WTC11 (cell line): ENCODE data around the gene LMF1. TPM values are rescaled to one million over a fixed set of nuclear protein-coding genes. Genes with fewer than 3 reads are reported as not detected.

Source experiments
- ATAC-seq: fragments of 200-7000 bp; cut with Tn5 transposase; 2 replicates; pipeline ENCODE4 v1.10.0; 2021; ENCODE audit warnings: mild to moderate bottlenecking, moderate library complexity
- CTCF ChIA-PET: fragments of 300-600 bp; sonication (Branson Sonifier 250); formaldehyde crosslinking; loops from one replicate; lab custom pipeline; 2021; ENCODE audit warnings: antibody characterized with exemption; lab: Charles Lee
- POLR2A ChIA-PET: fragments of 350-600 bp; sonication (Branson Sonifier 250); formaldehyde crosslinking; loops from one replicate; lab custom pipeline; 2021; ENCODE audit warnings: antibody characterized with exemption; lab: Charles Lee
- DNase-seq: peaks from one replicate; pipeline ENCODE4 v3.0.0; 2021; ENCODE audit warnings: low spot score
- H3K27ac Mint-ChIP-seq: 2 replicates; pipeline ENCODE4 v1.8.0; 2021; ENCODE audit warnings: mixed read lengths
- H3K27me3 Mint-ChIP-seq: 2 replicates; pipeline ENCODE4 v1.8.0; 2021; ENCODE audit warnings: low read depth, mild to moderate bottlenecking, moderate library complexity, mixed read lengths
- H3K36me3 Mint-ChIP-seq: 2 replicates; pipeline ENCODE4 v1.8.0; 2021; ENCODE audit warnings: mixed read lengths
- H3K4me1 Mint-ChIP-seq: 2 replicates; pipeline ENCODE4 v1.8.0; 2022; ENCODE audit warnings: mixed read lengths
- H3K4me3 Mint-ChIP-seq: 2 replicates; pipeline ENCODE4 v1.8.0; 2021; ENCODE audit warnings: mild to moderate bottlenecking, moderate library complexity, mixed read lengths
- H3K9me3 Mint-ChIP-seq: 2 replicates; pipeline ENCODE4 v1.8.0; 2021; ENCODE audit warnings: mixed read lengths
- AR ChIP-seq: fragments of 250-450 bp; sonication (Bioruptor Pico); IDR thresholded peaks from 2 replicates; pipeline ENCODE4 v1.9.0; 2021; ENCODE audit warnings: mild to moderate bottlenecking
- ATF2 ChIP-seq: sonication (generic); formaldehyde crosslinking; IDR thresholded peaks from 2 replicates; pipeline ENCODE4 v1.8.1; 2022; ENCODE audit warnings: low read depth, missing genetic modification reagents, borderline replicate concordance
- ATF3 ChIP-seq: sonication (generic); formaldehyde crosslinking; conservative IDR thresholded peaks from 2 replicates; pipeline ENCODE4 v1.8.1; 2022; ENCODE audit warnings: mild to moderate bottlenecking, missing genetic modification reagents
- CBFB ChIP-seq: sonication (generic); formaldehyde crosslinking; IDR thresholded peaks from 2 replicates; pipeline ENCODE4 v1.8.1; 2022; ENCODE audit warnings: mild to moderate bottlenecking, low read depth, missing genetic modification reagents
- CREB1 ChIP-seq: sonication (generic); formaldehyde crosslinking; IDR thresholded peaks from 2 replicates; pipeline ENCODE4 v1.8.0; 2023; ENCODE audit warnings: mild to moderate bottlenecking, missing genetic modification reagents
- ERG ChIP-seq: fragments of 250-450 bp; sonication (Bioruptor Pico); IDR thresholded peaks from 2 replicates; pipeline ENCODE4 v1.8.0; 2021; ENCODE audit warnings: mild to moderate bottlenecking
- FOXK1 ChIP-seq: sonication (generic); formaldehyde crosslinking; IDR thresholded peaks from 2 replicates; pipeline ENCODE4 v1.8.0; 2022; ENCODE audit warnings: mild to moderate bottlenecking, moderate library complexity, missing genetic modification reagents
- JAZF1 ChIP-seq: fragments of 250-450 bp; sonication (Bioruptor Pico); IDR thresholded peaks from 2 replicates; pipeline ENCODE4 v1.9.0; 2021; ENCODE audit warnings: moderate library complexity, mild to moderate bottlenecking, inconsistent platforms
- JUN ChIP-seq: sonication (generic); formaldehyde crosslinking; IDR thresholded peaks from 2 replicates; pipeline ENCODE4 v1.8.0; 2023; ENCODE audit warnings: mild to moderate bottlenecking, missing genetic modification reagents
- MAX ChIP-seq: sonication (generic); formaldehyde crosslinking; IDR thresholded peaks from 2 replicates; pipeline ENCODE4 v1.8.0; 2022; ENCODE audit warnings: mild to moderate bottlenecking, missing genetic modification reagents
- NFE2L1 ChIP-seq: sonication (generic); formaldehyde crosslinking; IDR thresholded peaks from 2 replicates; pipeline ENCODE4 v1.8.1; 2023; ENCODE audit warnings: missing genetic modification reagents
- NR1H2 ChIP-seq: sonication (generic); formaldehyde crosslinking; IDR thresholded peaks from 2 replicates; pipeline ENCODE4 v1.9.0; 2021; ENCODE audit warnings: mild to moderate bottlenecking, moderate library complexity, missing genetic modification reagents
- OVOL2 ChIP-seq: fragments of 250-450 bp; sonication (Bioruptor Pico); IDR thresholded peaks from 2 replicates; pipeline ENCODE4 v1.9.0; 2021; ENCODE audit warnings: mild to moderate bottlenecking, borderline replicate concordance
- TEAD1 ChIP-seq: sonication (generic); formaldehyde crosslinking; IDR thresholded peaks from 2 replicates; pipeline ENCODE4 v1.8.0; 2022; ENCODE audit warnings: mild to moderate bottlenecking, missing genetic modification reagents
- TP53 ChIP-seq: sonication (generic); formaldehyde crosslinking; IDR thresholded peaks from 2 replicates; pipeline ENCODE4 v1.8.1; 2023; ENCODE audit warnings: mild to moderate bottlenecking, missing genetic modification reagents
- ZNF138 ChIP-seq: sonication (generic); formaldehyde crosslinking; conservative IDR thresholded peaks from 2 replicates; pipeline ENCODE4 v1.8.1; 2022; ENCODE audit warnings: mild to moderate bottlenecking, moderate library complexity, missing genetic modification reagents
- ZNF219 ChIP-seq: sonication (generic); formaldehyde crosslinking; IDR thresholded peaks from 2 replicates; pipeline ENCODE4 v1.8.0; 2023; ENCODE audit warnings: missing genetic modification reagents, mild to moderate bottlenecking, borderline replicate concordance
- ZNF263 ChIP-seq: sonication (generic); formaldehyde crosslinking; IDR thresholded peaks from 2 replicates; pipeline ENCODE4 v1.8.1; 2022; ENCODE audit warnings: low read depth, mild to moderate bottlenecking, moderate library complexity, missing genetic modification reagents
- ZNF396 ChIP-seq: fragments of 250-450 bp; sonication (Bioruptor Pico); IDR thresholded peaks from 2 replicates; pipeline ENCODE4 v1.8.0; 2021; ENCODE audit warnings: mild to moderate bottlenecking, moderate library complexity, borderline replicate concordance
- ZNF416 ChIP-seq: fragments of 250-450 bp; sonication (Bioruptor Pico); IDR thresholded peaks from 2 replicates; pipeline ENCODE4 v1.9.0; 2021; ENCODE audit warnings: mild to moderate bottlenecking, inconsistent platforms
- ZNF423 ChIP-seq: fragments of 250-450 bp; sonication (Bioruptor Pico); IDR thresholded peaks from 2 replicates; pipeline ENCODE4 v2.1.2; 2022; ENCODE audit warnings: mild to moderate bottlenecking, moderate library complexity
- total RNA-seq: library from RNA; stranded (reverse); gene quantifications from 3 replicates; pipeline ENCODE4 v1.2.3, GENCODE V29; 2021

The LMF1 gene
- total RNA-seq, 1 experiment from 2014 or later: 10.5 TPM

GRCh38 chr16:998211-998610 lies 27.4 kb upstream of the LMF1 start (continued):
- no peak for TF ChIP-seq CBFB (CRISPR knock-in tag)

GRCh38 chr16:997440-998051 lies 26.8 kb upstream of the LMF1 start:
- Mint-ChIP-seq H3K4me1 (peaks cover 5% of the 10 kb centered on the region; the same call in 1 of the 2 replicates), H3K36me3 (peaks cover 15% of the 10 kb centered on the region), H3K9me3 (peaks cover 24% of the 10 kb centered on the region), H3K27me3 (peaks cover 19% of the 10 kb centered on the region), H3K4me3 (no peak overlapping the region), H3K27ac (no peak overlapping the region)
- ChIA-PET POLR2A (interaction anchor here (1.9 kb wide), 1 partner anchor 16 kb away, joined by 9 read pairs; the partner anchor contains the start of gene SOX8), CTCF (interaction anchor here (0.5 to 1.2 kb wide), 5 partner anchors 9 to 248 kb away, joined by 3 to 11 read pairs (median 3); partner anchors contain the start of gene SOX8)
- TF ChIP-seq ERG (CRISPR knock-in tag) (no peak), ZNF219 (CRISPR knock-in tag) (no peak), JAZF1 (CRISPR knock-in tag) (no peak), TP53 (CRISPR knock-in tag) (no peak), NFE2L1 (CRISPR knock-in tag) (no peak), AR (no peak)
- ATAC-seq (peak; percentile 86), DNase-seq (peak; percentile 64)

- H3K4me3 Mint-ChIP-seq: no peak overlapping the region
- H3K27ac Mint-ChIP-seq: no peak overlapping the region
- POLR2A ChIA-PET: interaction anchor here (1.9 kb wide), 1 partner anchor 15 kb away, joined by 9 read pairs; the partner anchor contains the start of gene SOX8
- peaks cover 5% of the 10 kb centered on the region; the same call in 1 of the 2 replicates for H3K4me1 Mint-ChIP-seq
- no peak for TF ChIP-seq FOXK1 (CRISPR knock-in tag)
- no peak for TF ChIP-seq ATF3 (CRISPR knock-in tag)
- no peak for TF ChIP-seq TP53 (CRISPR knock-in tag)
- TF ChIP-seq ZNF263: no peak
- no peak for TF ChIP-seq MAX (CRISPR knock-in tag)
- no peak for TF ChIP-seq ERG (CRISPR knock-in tag)
- no peak for TF ChIP-seq ZNF416 (CRISPR knock-in tag)
- peaks cover 19% of the 10 kb centered on the region for H3K27me3 Mint-ChIP-seq
- ATAC-seq (no peak), DNase-seq (no peak)
- CTCF ChIA-PET: interaction anchor here (2.1 kb wide), 1 partner anchor 61 kb away, joined by 10 read pairs; no protein-coding TSS in a partner anchor
- peaks cover 24% of the 10 kb centered on the region for H3K9me3 Mint-ChIP-seq
- peaks cover 15% of the 10 kb centered on the region for H3K36me3 Mint-ChIP-seq
Observed at GRCh38 chr16:996681-997080, 25.9 kb upstream of the LMF1 start.

- H3K27ac Mint-ChIP-seq: no peak overlapping the region
- peaks cover 5% of the 10 kb centered on the region; the same call in 1 of the 2 replicates for H3K4me1 Mint-ChIP-seq
- peaks cover 24% of the 10 kb centered on the region for H3K9me3 Mint-ChIP-seq
- DNase-seq (no peak), ATAC-seq (no peak)
- H3K4me3 Mint-ChIP-seq: no peak overlapping the region
- peaks cover 19% of the 10 kb centered on the region for H3K27me3 Mint-ChIP-seq
- peaks cover 15% of the 10 kb centered on the region for H3K36me3 Mint-ChIP-seq
- POLR2A ChIA-PET: no interaction called here
- no peak for TF ChIP-seq NR1H2
- TF ChIP-seq OVOL2 (CRISPR knock-in tag): no peak
- TF ChIP-seq ZNF423 (CRISPR knock-in tag): no peak
- TF ChIP-seq ATF2: no peak
- TF ChIP-seq JUN: no peak
- TF ChIP-seq ZNF138 (CRISPR knock-in tag): no peak
- no peak for TF ChIP-seq ZNF396
- no peak for TF ChIP-seq TEAD1 (CRISPR knock-in tag)
- no peak for TF ChIP-seq CREB1 (CRISPR knock-in tag)
- TF ChIP-seq, all 79 proteins: peak for 0
- CTCF ChIA-PET: interaction anchor here (2.1 kb wide), 1 partner anchor 62 kb away, joined by 10 read pairs; no protein-coding TSS in a partner anchor
Observed at GRCh38 chr16:995783-996182, 25.0 kb upstream of the LMF1 start.
